Activated T-cell treated with anti-CD3 and anti-CD28 coated beads, Interleukin-2, amount 50 U/mL, for 4 hours (primary cell): ENCODE data around the gene FBXO30. TPM values are rescaled to one million over a fixed set of nuclear protein-coding genes. Genes with fewer than 3 reads are reported as not detected.

Experiments
- ATAC-seq, 2 donors: fragments of 200-7000 bp; cut with Tn5 transposase; one replicate each; pipeline ENCODE4 v1.10.0; 2021
- DNase-seq: peaks from one replicate; pipeline ENCODE4 v3.0.0-alpha.2; 2020
- H3K27me3 Mint-ChIP-seq: one replicate; pipeline ENCODE4 v1.8.0; 2021; ENCODE audit warnings: low read depth, mixed read lengths
- H3K36me3 Mint-ChIP-seq: one replicate; pipeline ENCODE4 v1.8.0; 2022; ENCODE audit warnings: mixed read lengths; ENCODE audit not compliant: insufficient read depth
- H3K4me1 Mint-ChIP-seq: one replicate; pipeline ENCODE4 v1.8.0; 2021; ENCODE audit warnings: low read depth, mixed read lengths
- H3K4me3 Mint-ChIP-seq: one replicate; pipeline ENCODE4 v1.8.0; 2021; ENCODE audit warnings: mild to moderate bottlenecking, moderate library complexity, mixed read lengths
- H3K9me3 Mint-ChIP-seq: one replicate; pipeline ENCODE4 v1.8.0; 2021; ENCODE audit warnings: mixed read lengths
- total RNA-seq, 3 donors: library from RNA; stranded (reverse); gene quantifications; one replicate each; pipeline ENCODE4 v1.2.1, GENCODE V29; 2021

FBXO30 gene
- total RNA-seq, 3 donors from 2014 or later, result 4.5 to 6.9 (median 6.2) TPM

- DNase-seq, result no peak
- H3K4me1 Mint-ChIP-seq, result no peaks in the 10 kb centered on the region
- peaks cover 5% of the 10 kb centered on the region for H3K36me3 Mint-ChIP-seq
Observed at GRCh38 chr6:145830612-145831011, 16.0 kb upstream of the FBXO30 start.

GRCh38 chr6:145829950-145830349 lies 15.4 kb upstream of the FBXO30 start:
- no peaks in the 10 kb centered on the region for H3K27me3 Mint-ChIP-seq
- no peaks in the 10 kb centered on the region for H3K4me1 Mint-ChIP-seq

More at GRCh38 chr6:145830612-145831011, 16.0 kb upstream of the FBXO30 start:
- no peak for ATAC-seq
- H3K4me3 Mint-ChIP-seq, result no peak overlapping the region
- H3K27me3 Mint-ChIP-seq, result no peaks in the 10 kb centered on the region
- H3K9me3 Mint-ChIP-seq, result no peaks in the 10 kb centered on the region

GRCh38 chr6:145829102-145829501 lies 14.5 kb upstream of the FBXO30 start:
- H3K9me3 Mint-ChIP-seq, result no peaks in the 10 kb centered on the region
- H3K4me1 Mint-ChIP-seq, result no peaks in the 10 kb centered on the region
- no peak overlapping the region for H3K4me3 Mint-ChIP-seq
- peaks cover 2% of the 10 kb centered on the region for H3K36me3 Mint-ChIP-seq
- ATAC-seq (no peak), DNase-seq (no peak)
- H3K27me3 Mint-ChIP-seq, result no peaks in the 10 kb centered on the region

More at GRCh38 chr6:145829950-145830349, 15.4 kb upstream of the FBXO30 start:
- Mint-ChIP-seq H3K4me3 (no peak overlapping the region), H3K36me3 (peaks cover 3% of the 10 kb centered on the region), H3K9me3 (no peaks in the 10 kb centered on the region)
- DNase-seq (no peak), ATAC-seq (no peak)

- no peak overlapping the region for H3K4me3 Mint-ChIP-seq
- peaks cover 2% of the 10 kb centered on the region for H3K36me3 Mint-ChIP-seq
- no peak for ATAC-seq
Observed at GRCh38 chr6:145824344-145824743, 9.7 kb upstream of the FBXO30 start.

GRCh38 chr6:145823328-145823944 lies 8.8 kb upstream of the FBXO30 start:
- H3K4me1 Mint-ChIP-seq, result peaks cover 37% of the 10 kb centered on the region

More at GRCh38 chr6:145824344-145824743, 9.7 kb upstream of the FBXO30 start:
- H3K9me3 Mint-ChIP-seq, result no peaks in the 10 kb centered on the region
- no peak for DNase-seq
- no peaks in the 10 kb centered on the region for H3K27me3 Mint-ChIP-seq
- H3K4me1 Mint-ChIP-seq, result peaks cover 33% of the 10 kb centered on the region

GRCh38 chr6:145822456-145822855 lies 7.9 kb upstream of the FBXO30 start:
- Mint-ChIP-seq H3K27me3 (no peaks in the 10 kb centered on the region), H3K36me3 (peaks cover 4% of the 10 kb centered on the region), H3K9me3 (no peaks in the 10 kb centered on the region), H3K4me1 (peaks cover 40% of the 10 kb centered on the region), H3K4me3 (no peak overlapping the region)
- no peak for DNase-seq
- ATAC-seq, result no peak

More at GRCh38 chr6:145823328-145823944, 8.8 kb upstream of the FBXO30 start:
- Mint-ChIP-seq H3K27me3 (no peaks in the 10 kb centered on the region), H3K4me3 (no peak overlapping the region), H3K9me3 (no peaks in the 10 kb centered on the region), H3K36me3 (peaks cover 4% of the 10 kb centered on the region)
- DNase-seq (no peak), ATAC-seq (peak; percentile 89 to 90)

- H3K4me1 Mint-ChIP-seq, result peaks cover 53% of the 10 kb centered on the region
- DNase-seq (no peak), ATAC-seq (peak; percentile 47 to 51)
- no peaks in the 10 kb centered on the region for H3K9me3 Mint-ChIP-seq
- no peaks in the 10 kb centered on the region for H3K27me3 Mint-ChIP-seq
- peak overlapping the region; percentile 38 for H3K4me3 Mint-ChIP-seq
- peaks cover 4% of the 10 kb centered on the region for H3K36me3 Mint-ChIP-seq
Observed at GRCh38 chr6:145819994-145820393, 5.4 kb upstream of the FBXO30 start.

- Mint-ChIP-seq H3K9me3 (no peaks in the 10 kb centered on the region), H3K36me3 (peaks cover 4% of the 10 kb centered on the region), H3K4me3 (no peak overlapping the region), H3K27me3 (no peaks in the 10 kb centered on the region), H3K4me1 (peaks cover 54% of the 10 kb centered on the region)
- ATAC-seq (no peak), DNase-seq (no peak)
Observed at GRCh38 chr6:145818796-145819195, 4.2 kb upstream of the FBXO30 start.

GRCh38 chr6:145816392-145816791 lies 1.8 kb upstream of the FBXO30 start:
- Mint-ChIP-seq H3K9me3 (no peaks in the 10 kb centered on the region), H3K36me3 (peaks cover 2% of the 10 kb centered on the region), H3K4me1 (peaks cover 47% of the 10 kb centered on the region), H3K4me3 (peak overlapping the region; percentile 93), H3K27me3 (no peaks in the 10 kb centered on the region)
- no peak for DNase-seq
- ATAC-seq, result no peak

- peaks cover 49% of the 10 kb centered on the region for H3K4me1 Mint-ChIP-seq
- DNase-seq, result no peak
Observed at GRCh38 chr6:145815309-145816274, 997 bp upstream of the FBXO30 start.

GRCh38 chr6:145814035-145814500 lies 527 bp downstream of the FBXO30 start:
- Mint-ChIP-seq H3K4me3 (peak overlapping the region; percentile 84), H3K9me3 (no peaks in the 10 kb centered on the region), H3K4me1 (peaks cover 46% of the 10 kb centered on the region), H3K36me3 (peaks cover 2% of the 10 kb centered on the region), H3K27me3 (no peaks in the 10 kb centered on the region)
- ATAC-seq, result peak; percentile 23 to 29
- peak; percentile 6 for DNase-seq

More at GRCh38 chr6:145815309-145816274, 997 bp upstream of the FBXO30 start:
- no peak for ATAC-seq
- peaks cover 2% of the 10 kb centered on the region for H3K36me3 Mint-ChIP-seq
- no peaks in the 10 kb centered on the region for H3K9me3 Mint-ChIP-seq
- no peaks in the 10 kb centered on the region for H3K27me3 Mint-ChIP-seq
- H3K4me3 Mint-ChIP-seq, result peak overlapping the region; percentile 93

- Mint-ChIP-seq H3K36me3 (peaks cover under 1% of the 10 kb centered on the region), H3K4me1 (peaks cover 43% of the 10 kb centered on the region), H3K4me3 (peak overlapping the region; percentile 84), H3K9me3 (no peaks in the 10 kb centered on the region), H3K27me3 (no peaks in the 10 kb centered on the region)
- ATAC-seq (no peak), DNase-seq (no peak)
Observed at GRCh38 chr6:145813285-145814034, 1.1 kb downstream of the FBXO30 start.

GRCh38 chr6:145811741-145812140 lies 2.9 kb downstream of the FBXO30 start:
- Mint-ChIP-seq H3K4me1 (peaks cover 39% of the 10 kb centered on the region), H3K9me3 (no peaks in the 10 kb centered on the region), H3K27me3 (no peaks in the 10 kb centered on the region), H3K36me3 (peaks cover 4% of the 10 kb centered on the region), H3K4me3 (no peak overlapping the region)
- no peak for ATAC-seq
- no peak for DNase-seq

- H3K4me3 Mint-ChIP-seq, result no peak overlapping the region
- ATAC-seq (no peak), DNase-seq (no peak)
- no peaks in the 10 kb centered on the region for H3K27me3 Mint-ChIP-seq
- H3K36me3 Mint-ChIP-seq, result peaks cover 16% of the 10 kb centered on the region
- peaks cover 27% of the 10 kb centered on the region for H3K4me1 Mint-ChIP-seq
- no peaks in the 10 kb centered on the region for H3K9me3 Mint-ChIP-seq
Observed at GRCh38 chr6:145809785-145810184, 4.8 kb downstream of the FBXO30 start.
